Activated CD4-positive, alpha-beta memory T cell treated with anti-CD3 and anti-CD28 coated beads for 36 hours (primary cell): Measurements from ENCODE around the gene LY6G5C. TPM values are rescaled to one million over a fixed set of nuclear protein-coding genes. Genes with fewer than 3 reads are reported as not detected.

Source experiments
- CTCF ChIA-PET: fragments of 350-600 bp; sonication (Branson Sonifier 250); formaldehyde crosslinking; loops from one replicate; lab custom pipeline; 2021; ENCODE audit warnings: antibody characterized with exemption, inconsistent platforms; lab: Charles Lee
- POLR2A ChIA-PET: fragments of 350-600 bp; sonication (Branson Sonifier 250); formaldehyde crosslinking; loops from one replicate; lab custom pipeline; 2021; ENCODE audit warnings: antibody characterized with exemption; lab: Charles Lee
- DNase-seq: peaks from one replicate; pipeline ENCODE4 v3.0.0-alpha.2; 2020
- H3K27ac Mint-ChIP-seq: one replicate; pipeline ENCODE4 v1.8.0; 2021; ENCODE audit warnings: mixed read lengths
- H3K27me3 Mint-ChIP-seq: one replicate; pipeline ENCODE4 v1.8.0; 2021; ENCODE audit warnings: mixed read lengths
- H3K36me3 Mint-ChIP-seq: one replicate; pipeline ENCODE4 v1.8.0; 2021; ENCODE audit warnings: mixed read lengths
- H3K4me1 Mint-ChIP-seq: one replicate; pipeline ENCODE4 v1.8.0; 2021; ENCODE audit warnings: low read depth, mixed read lengths
- H3K4me3 Mint-ChIP-seq: one replicate; pipeline ENCODE4 v1.8.0; 2021; ENCODE audit warnings: mild to moderate bottlenecking, mixed read lengths
- H3K9me3 Mint-ChIP-seq: one replicate; pipeline ENCODE4 v1.8.0; 2021; ENCODE audit warnings: mixed read lengths
- intact Hi-C: fragments of 100-400 bp; cut with micrococcal nuclease; formaldehyde crosslinking; loops from one replicate; pipeline ENCODE4 v1.15.1; 2023
- total RNA-seq, 2 experiments: library from RNA; stranded (reverse); gene quantifications; one replicate each; pipeline ENCODE4 v1.2.3, GENCODE V29; 2021

LY6G5C gene
- total RNA-seq, 2 experiments from 2014 or later, result 1.4 to 1.8 TPM

- Mint-ChIP-seq H3K4me3 (peak overlapping the region; percentile 96), H3K36me3 (peaks cover 41% of the 10 kb centered on the region), H3K4me1 (peaks cover 67% of the 10 kb centered on the region), H3K27me3 (no peaks in the 10 kb centered on the region), H3K27ac (peak overlapping the region; percentile 95), H3K9me3 (no peaks in the 10 kb centered on the region)
- no peak for DNase-seq
- ChIA-PET POLR2A (interaction anchor here (1.1 to 1.4 kb wide), 2 partner anchors 90 to 169 kb away, joined by 3 to 5 read pairs; partner anchors contain the start of gene HSPA1B), CTCF (interaction anchor here (0.5 to 1.2 kb wide), 2 partner anchors 75 to 112 kb away, joined by 3 read pairs; no protein-coding TSS in a partner anchor)
- intact Hi-C loops, result no loop called here
These were observed 22.6 kb downstream of the LY6G5C start for GRCh38 chr6:31658158-31658688.

GRCh38 chr6:31657406-31658157 lies 23.3 kb downstream of the LY6G5C start:
- Mint-ChIP-seq H3K4me3 (peak overlapping the region; percentile 50), H3K4me1 (peaks cover 65% of the 10 kb centered on the region), H3K9me3 (no peaks in the 10 kb centered on the region), H3K27me3 (no peaks in the 10 kb centered on the region), H3K36me3 (peaks cover 40% of the 10 kb centered on the region), H3K27ac (peak overlapping the region; percentile 95)
- peak; percentile 60 for DNase-seq
- ChIA-PET POLR2A (interaction anchor here (0.8 to 1.4 kb wide), 3 partner anchors 82 to 170 kb away, joined by 3 to 5 read pairs (median 3); partner anchors contain the start of genes HSPA1B and MSH5), CTCF (interaction anchor here (1.2 kb wide), 1 partner anchor 112 kb away, joined by 3 read pairs; no protein-coding TSS in a partner anchor)
- intact Hi-C loops, result no loop called here

- POLR2A ChIA-PET, result interaction anchor here (6.1 kb wide), 1 partner anchor 7 kb away, joined by 92 read pairs; the partner anchor contains the start of genes C6orf47, CSNK2B and GPANK1
- peaks cover 59% of the 10 kb centered on the region for H3K4me1 Mint-ChIP-seq
- H3K4me3 Mint-ChIP-seq, result no peak within 1 kb of the TSS
- H3K27ac Mint-ChIP-seq, result peak within 1 kb of the TSS; percentile 39
- H3K36me3 Mint-ChIP-seq, result peaks cover 41% of the 10 kb centered on the region
- H3K9me3 Mint-ChIP-seq, result no peaks in the 10 kb centered on the region
- H3K27me3 Mint-ChIP-seq, result no peaks in the 10 kb centered on the region
- no peak for DNase-seq
- intact Hi-C loops, result no loop called here
- CTCF ChIA-PET, result interaction anchor here (1.2 to 1.4 kb wide), 2 partner anchors 74 to 110 kb away, joined by 3 to 4 read pairs; partner anchors contain the start of genes ATP6V1G2 and LTB
These were observed 25.3 kb downstream of the LY6G5C start, which contains the start of gene APOM for GRCh38 chr6:31655349-31656237. APOM (plus strand) TSS chr6:31655894; CDS start chr6:31655967, 73 bp downstream.

GRCh38 chr6:31654574-31655348 lies 26.1 kb downstream of the LY6G5C start:
- peaks cover 35% of the 10 kb centered on the region for H3K36me3 Mint-ChIP-seq

GRCh38 chr6:31652925-31653724 lies 27.7 kb downstream of the LY6G5C start:
- POLR2A ChIA-PET, result interaction anchor here (0.7 to 6.1 kb wide), 12 partner anchors 10 to 317 kb away, joined by 3 to 92 read pairs (median 4); partner anchors contain the start of genes ABHD16A, C6orf47, CSNK2B and DDX39B
- H3K36me3 Mint-ChIP-seq, result peaks cover 41% of the 10 kb centered on the region
- H3K27ac Mint-ChIP-seq, result peak overlapping the region; percentile 99
- H3K9me3 Mint-ChIP-seq, result no peaks in the 10 kb centered on the region
- peaks cover 54% of the 10 kb centered on the region for H3K4me1 Mint-ChIP-seq
- H3K27me3 Mint-ChIP-seq, result no peaks in the 10 kb centered on the region
- CTCF ChIA-PET, result interaction anchor here (0.7 to 2.3 kb wide), 7 partner anchors 8 to 174 kb away, joined by 3 to 10 read pairs (median 5); partner anchors contain the start of genes DDX39B, GPANK1 and HSPA1B
- peak; percentile 92 for DNase-seq
- H3K4me3 Mint-ChIP-seq, result peak overlapping the region; percentile 94
- intact Hi-C loops, result loop anchor here (1.0 to 5.0 kb wide), 7 partner anchors 7 to 161 kb away; partner anchors contain the start of genes C6orf47, DDX39B, NFKBIL1 and PRRC2A

More at GRCh38 chr6:31654574-31655348, 26.1 kb downstream of the LY6G5C start:
- DNase-seq, result no peak
- intact Hi-C loops, result loop anchor here (5.0 kb wide), 1 partner anchor 162 kb away; no protein-coding TSS in a partner anchor
- no peak overlapping the region for H3K27ac Mint-ChIP-seq
- peaks cover 61% of the 10 kb centered on the region for H3K4me1 Mint-ChIP-seq
- H3K27me3 Mint-ChIP-seq, result no peaks in the 10 kb centered on the region
- no peaks in the 10 kb centered on the region for H3K9me3 Mint-ChIP-seq
- POLR2A ChIA-PET, result interaction anchor here (1.0 to 6.1 kb wide), 2 partner anchors 8 to 180 kb away, joined by 5 to 92 read pairs; partner anchors contain the start of genes C6orf47, CSNK2B and GPANK1
- H3K4me3 Mint-ChIP-seq, result no peak overlapping the region
- CTCF ChIA-PET, result interaction anchor here (1.2 to 2.3 kb wide), 3 partner anchors 10 to 109 kb away, joined by 3 to 8 read pairs (median 4); partner anchors contain the start of genes ATP6V1G2, GPANK1 and LTB

GRCh38 chr6:31651602-31652191 lies 29.2 kb downstream of the LY6G5C start:
- DNase-seq, result peak; percentile 82
- Mint-ChIP-seq H3K9me3 (no peaks in the 10 kb centered on the region), H3K36me3 (peaks cover 42% of the 10 kb centered on the region), H3K4me3 (peak overlapping the region; percentile 94), H3K27me3 (no peaks in the 10 kb centered on the region), H3K27ac (peak overlapping the region; percentile 99), H3K4me1 (peaks cover 41% of the 10 kb centered on the region)
- intact Hi-C loops, result loop anchor here (1.0 to 5.0 kb wide), 7 partner anchors 9 to 159 kb away; partner anchors contain the start of genes C6orf47, DDX39B, NFKBIL1 and PRRC2A
- POLR2A ChIA-PET, result interaction anchor here (0.7 to 6.1 kb wide), 18 partner anchors 11 to 318 kb away, joined by 3 to 92 read pairs (median 4); partner anchors contain the start of genes C6orf47, CLIC1, CSNK2B and DDX39B
- CTCF ChIA-PET, result interaction anchor here (0.6 to 2.2 kb wide), 11 partner anchors 10 to 211 kb away, joined by 3 to 10 read pairs (median 5); partner anchors contain the start of genes ATP6V1G2, GPANK1, HSPA1B and LSM2

GRCh38 chr6:31645325-31645724 lies 35.5 kb downstream of the LY6G5C start:
- no peaks in the 10 kb centered on the region for H3K9me3 Mint-ChIP-seq
- H3K36me3 Mint-ChIP-seq, result peaks cover 51% of the 10 kb centered on the region
- intact Hi-C loops, result no loop called here
- CTCF ChIA-PET, result interaction anchor here (0.6 kb wide), 1 partner anchor 1719 kb away, joined by 3 read pairs; no protein-coding TSS in a partner anchor
- POLR2A ChIA-PET, result interaction anchor here (1.8 kb wide), 1 partner anchor 18 kb away, joined by 4 read pairs; no protein-coding TSS in a partner anchor
- H3K4me1 Mint-ChIP-seq, result peaks cover 12% of the 10 kb centered on the region
- H3K27me3 Mint-ChIP-seq, result no peaks in the 10 kb centered on the region
- H3K4me3 Mint-ChIP-seq, result no peak overlapping the region
- no peak for DNase-seq
- peak overlapping the region; percentile 49 for H3K27ac Mint-ChIP-seq

- no peak overlapping the region for H3K4me3 Mint-ChIP-seq
- no peaks in the 10 kb centered on the region for H3K9me3 Mint-ChIP-seq
- no peak for DNase-seq
- POLR2A ChIA-PET, result interaction anchor here (0.6 to 1.8 kb wide), 2 partner anchors 17 to 79 kb away, joined by 3 to 4 read pairs; no protein-coding TSS in a partner anchor
- intact Hi-C loops, result no loop called here
- H3K27ac Mint-ChIP-seq, result peak overlapping the region; percentile 33
- H3K4me1 Mint-ChIP-seq, result peaks cover 8% of the 10 kb centered on the region
- CTCF ChIA-PET, result interaction anchor here (0.7 to 1.4 kb wide), 2 partner anchors 46 to 47 kb away, joined by 3 read pairs; no protein-coding TSS in a partner anchor
- H3K36me3 Mint-ChIP-seq, result peaks cover 51% of the 10 kb centered on the region
- no peaks in the 10 kb centered on the region for H3K27me3 Mint-ChIP-seq
These were observed 36.9 kb downstream of the LY6G5C start for GRCh38 chr6:31643818-31644454.
